Omental fat pad (tissue), 4 donors: ENCODE results near the gene HES5. TPM values are rescaled to one million over a fixed set of nuclear protein-coding genes. Genes with fewer than 3 reads are reported as not detected.

Experiments
- ATAC-seq: fragments of 150-250 bp; one replicate; pipeline ENCODE4 v1.9.1; 2016; ENCODE audit warnings: mild to moderate bottlenecking, moderate library complexity; ENCODE audit not compliant: low FRiP score
- DNase-seq: peaks from one replicate; pipeline ENCODE4 v3.0.0-alpha.2; 2019; ENCODE audit warnings: low spot score
- CTCF ChIP-seq, 3 donors: fragments of 450-650 bp; IDR thresholded peaks; one replicate each; pipeline ENCODE4 v1.5.1; 2016 to 2017; ENCODE audit warnings: antibody characterized with exemption in 3 of 3, mild to moderate bottlenecking in 3 of 3, moderate library complexity in 2 of 3
- total RNA-seq, 4 donors: library from RNA; depleted of rRNA; stranded (reverse); fragments of >200 nt; gene quantifications; one replicate each; pipeline ENCODE4 v1.1.0, GENCODE V29; 2016

Gene HES5
- total RNA-seq, 4 donors from 2014 or later, result not detected

DNA sequence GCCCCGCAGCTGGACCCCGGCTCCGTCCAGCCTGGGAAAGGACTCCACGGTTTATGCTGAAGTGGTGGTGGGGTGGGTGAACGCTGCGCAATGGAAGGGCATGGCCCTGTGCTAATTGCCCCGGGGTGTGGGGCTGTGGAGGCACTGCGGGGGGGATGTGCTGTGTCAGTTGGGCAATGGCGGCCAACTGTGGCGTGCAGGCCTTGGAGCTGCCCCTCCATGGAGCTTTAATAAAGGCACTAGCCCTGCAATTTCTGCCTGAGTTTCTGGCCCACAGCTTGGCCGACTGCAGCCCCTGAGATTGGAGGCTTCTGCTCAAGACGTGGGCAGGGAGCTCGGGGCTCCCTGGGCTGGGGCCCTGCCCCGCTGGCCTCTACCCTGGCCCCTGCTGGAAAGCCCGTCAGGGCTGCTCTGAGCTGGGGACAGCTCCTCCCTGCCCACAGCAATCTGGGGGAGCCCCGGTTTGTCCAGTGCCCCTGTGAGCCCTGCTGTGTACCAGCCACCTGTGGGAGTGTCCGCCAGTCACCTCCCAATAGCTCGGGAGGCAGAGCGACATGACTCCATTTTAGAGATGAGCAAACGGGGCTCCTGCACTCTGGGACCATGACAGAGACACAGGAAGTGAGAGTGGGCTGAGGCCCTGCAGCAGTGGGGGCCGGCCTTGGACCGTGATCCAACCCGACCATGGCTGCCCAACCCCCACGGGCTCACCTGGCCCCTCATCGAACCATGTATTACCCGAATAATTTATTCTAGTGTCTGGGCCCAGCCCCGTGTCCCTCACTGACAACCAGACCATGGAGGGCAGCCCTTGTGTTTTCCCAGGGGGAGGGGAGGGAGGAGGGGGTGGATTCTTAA, 17.4 kb upstream of the HES5 start:
- ATAC-seq, result peak; percentile 7
- DNase-seq, result no peak
- TF ChIP-seq CTCF (IDR thresholded peaks at IDR 0.05), result no peak

DNA sequence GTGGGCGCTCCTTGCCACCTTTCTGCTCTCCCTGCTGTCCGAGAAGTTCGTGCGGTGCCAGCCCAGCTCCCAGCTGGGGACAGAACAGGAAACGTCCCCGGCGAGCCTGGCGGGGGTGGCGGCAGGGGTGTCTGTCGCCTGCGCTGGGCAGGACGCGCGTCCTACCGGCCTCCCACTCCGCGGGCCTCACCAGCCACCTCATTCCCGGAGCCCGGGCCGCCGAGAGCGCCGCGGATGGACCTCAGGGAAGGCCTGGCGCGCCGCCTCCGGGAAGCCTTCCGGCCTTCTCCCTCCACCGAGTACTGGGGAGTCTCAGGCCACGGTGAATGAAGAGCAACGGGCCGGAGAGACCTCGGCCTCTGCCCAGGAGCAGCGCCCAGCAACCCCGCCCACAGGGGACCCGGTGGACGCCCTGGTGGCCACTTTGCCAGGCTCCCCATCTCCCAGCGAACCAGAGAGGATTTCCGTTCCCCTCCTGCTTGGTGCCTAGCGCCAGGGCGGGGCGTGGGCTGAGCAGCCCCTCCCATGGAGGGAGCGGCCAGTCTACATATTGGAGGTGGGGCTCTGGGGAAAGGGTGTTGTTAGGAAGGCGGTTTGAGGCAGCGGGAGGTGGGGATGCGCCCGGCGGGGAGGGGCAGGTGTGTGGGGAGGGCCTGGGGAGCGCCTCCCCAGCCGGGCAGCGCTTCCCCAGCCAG, 16.6 kb upstream of the HES5 start:
- DNase-seq (no peak), ATAC-seq (peak; percentile 65)
- no peak for TF ChIP-seq CTCF (IDR thresholded peaks at IDR 0.05)

DNA sequence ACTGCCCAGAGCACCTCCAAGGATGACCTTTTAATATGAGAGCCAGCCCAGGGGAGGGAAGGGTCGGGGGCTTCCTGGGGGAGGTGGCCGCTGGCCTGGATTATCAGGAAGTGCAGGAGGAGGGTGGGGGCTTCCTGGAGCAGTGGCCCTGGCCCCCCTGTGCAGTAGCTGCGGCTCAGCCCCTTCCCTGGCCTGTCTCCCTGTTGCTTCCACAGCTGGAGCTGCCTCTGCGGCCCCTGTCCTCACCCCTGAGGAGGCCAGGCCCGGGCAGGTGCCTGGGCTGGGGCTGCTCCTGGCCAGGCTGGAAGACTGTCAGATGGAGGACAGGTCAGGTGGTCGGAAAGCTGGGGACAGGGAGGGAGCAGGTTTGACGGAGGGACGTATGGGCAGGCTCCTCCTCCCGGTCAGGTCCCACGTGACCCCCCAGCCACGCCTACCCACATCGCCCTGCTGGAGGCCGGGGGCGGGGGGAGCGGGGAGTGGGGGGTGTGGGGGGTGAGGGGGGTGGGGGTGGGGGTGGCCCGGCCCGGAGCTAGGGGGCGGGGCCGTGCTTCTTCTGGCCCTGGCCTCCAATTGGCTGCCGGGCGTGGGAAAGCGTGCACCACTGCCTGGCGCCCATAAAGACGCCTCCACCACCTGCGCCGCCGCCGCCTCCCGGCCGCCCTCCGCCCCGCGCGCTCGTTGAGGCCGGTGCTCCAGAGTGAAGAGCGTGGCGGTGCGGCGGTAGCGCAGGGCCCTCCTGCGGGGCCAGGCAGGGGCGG, 15.9 kb upstream of the HES5 start:
- TF ChIP-seq CTCF (IDR thresholded peaks at IDR 0.05), result no peak
- peak; percentile 62 for DNase-seq
- peak; percentile 45 for ATAC-seq

GRCh38 chr1:2544875-2545640, 15.0 kb upstream of the HES5 start:
- ATAC-seq (no peak), DNase-seq (no peak)
- TF ChIP-seq CTCF (IDR thresholded peaks at IDR 0.05), result no peak

DNA sequence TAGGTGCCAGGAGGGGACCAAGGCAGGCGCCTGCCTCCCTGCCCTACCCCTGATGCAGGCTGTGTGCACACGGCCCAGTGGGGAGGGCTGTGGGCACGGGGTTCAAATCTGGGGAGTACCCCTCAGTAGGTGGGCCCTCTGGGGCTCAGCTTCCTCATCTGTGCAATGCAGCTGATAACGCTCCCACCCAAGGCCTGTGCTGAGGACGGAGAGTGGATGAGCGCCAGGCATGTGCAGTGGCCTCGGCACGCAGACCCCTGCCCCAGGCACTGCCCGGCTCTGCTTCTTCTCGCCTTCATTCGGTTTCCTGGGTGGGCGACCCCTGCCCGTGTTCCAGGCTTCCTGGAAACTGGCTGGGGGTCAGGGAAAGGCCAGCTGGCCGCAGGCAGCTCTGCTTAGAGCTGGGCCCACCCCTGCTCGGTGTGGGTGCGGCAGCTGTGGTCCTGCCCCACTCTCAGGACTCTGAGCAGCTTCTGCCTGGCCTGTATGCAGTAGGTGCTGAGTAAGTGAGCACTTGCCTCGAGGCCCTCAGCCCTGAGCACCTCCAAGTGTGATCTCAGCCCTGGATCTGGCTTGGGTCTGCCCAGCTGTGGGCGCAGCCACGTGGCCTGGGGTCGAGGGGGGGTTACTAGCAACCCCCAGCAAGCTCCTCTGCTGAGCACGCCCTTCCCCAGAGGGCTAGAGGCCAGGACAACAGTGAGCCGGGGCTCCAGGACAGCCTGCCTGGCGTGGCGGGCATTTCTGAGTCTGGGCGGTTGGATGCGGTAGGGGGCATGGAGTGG, 14.2 kb upstream of the HES5 start:
- no peak for ATAC-seq
- no peak for TF ChIP-seq CTCF (IDR thresholded peaks at IDR 0.05)
- DNase-seq, result no peak
